ENCODE measurements around the gene TMEM50B.
"Not testable (repeated sequence)": the region's sequence is repeated elsewhere in the genome, so short reads cannot be mapped to it uniquely, and the experiment has no call there.

TMEM50B gene

DNA sequence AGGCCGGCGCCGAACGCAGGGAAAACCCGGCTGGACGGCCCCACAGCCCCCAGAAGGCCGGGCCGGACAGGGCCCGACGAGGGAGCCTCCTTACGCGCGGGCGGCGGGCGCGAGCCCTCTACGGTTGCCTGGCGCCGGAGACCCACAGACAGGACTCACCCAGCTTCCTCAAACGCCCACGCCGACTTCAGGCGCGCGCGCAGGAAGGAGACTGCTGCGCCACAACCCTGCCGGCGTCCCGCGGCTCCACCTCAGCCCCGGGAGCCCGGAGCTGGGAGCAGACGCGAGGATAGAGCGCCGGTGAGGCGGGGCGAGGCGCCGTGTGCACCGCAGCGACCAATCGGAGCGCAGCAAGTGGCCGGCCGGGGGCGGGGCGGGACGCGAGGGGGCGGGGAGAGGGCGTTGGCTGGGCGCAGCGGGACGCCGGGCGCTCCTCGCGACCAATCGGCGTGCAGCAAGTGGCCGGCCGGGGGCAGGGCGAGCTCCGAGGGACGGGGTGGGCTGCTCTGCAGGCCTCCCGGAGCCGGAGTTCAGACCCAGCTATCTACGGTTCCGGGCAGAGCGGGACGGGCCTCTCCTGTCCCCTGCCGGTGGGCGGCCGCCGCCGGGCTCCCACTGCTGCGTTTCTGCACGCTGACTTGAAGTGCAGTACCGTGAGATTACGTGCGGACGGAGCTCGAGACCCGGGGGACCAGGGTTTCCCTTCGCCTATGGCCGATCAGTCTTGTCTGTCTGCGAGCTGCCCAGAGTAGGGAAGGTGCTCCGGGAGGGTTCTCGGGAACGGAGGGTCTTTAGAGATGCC is at the start of gene TMEM50B:
Gene TMEM50B, minus strand, starts transcription at position 296 of the 802 bp plus-strand sequence. CDS start 11,089 bp downstream, outside the sequence.
- DNase-seq: peak; percentile 92 to 96 (median 95)

DNA sequence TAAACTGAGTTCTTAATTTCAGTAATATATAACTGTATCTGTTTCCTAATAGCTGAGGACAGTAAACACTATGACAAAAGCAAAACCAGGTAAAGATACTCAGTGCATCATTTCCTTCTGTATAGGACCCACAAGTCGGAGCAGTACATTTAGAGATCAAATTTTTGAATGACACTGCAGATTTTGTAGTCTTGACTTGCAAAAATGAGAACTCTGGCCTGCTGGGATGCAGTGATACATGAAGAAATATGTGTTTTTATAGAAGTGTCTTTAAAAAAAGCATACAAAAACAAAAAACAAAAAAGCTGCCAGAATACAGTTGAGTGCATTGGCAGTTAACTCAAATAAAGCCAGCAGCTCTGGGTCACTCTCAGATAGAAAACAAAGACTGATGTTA is 43.2 kb upstream of the TMEM50B start:
- DNase-seq: no peak

DNA sequence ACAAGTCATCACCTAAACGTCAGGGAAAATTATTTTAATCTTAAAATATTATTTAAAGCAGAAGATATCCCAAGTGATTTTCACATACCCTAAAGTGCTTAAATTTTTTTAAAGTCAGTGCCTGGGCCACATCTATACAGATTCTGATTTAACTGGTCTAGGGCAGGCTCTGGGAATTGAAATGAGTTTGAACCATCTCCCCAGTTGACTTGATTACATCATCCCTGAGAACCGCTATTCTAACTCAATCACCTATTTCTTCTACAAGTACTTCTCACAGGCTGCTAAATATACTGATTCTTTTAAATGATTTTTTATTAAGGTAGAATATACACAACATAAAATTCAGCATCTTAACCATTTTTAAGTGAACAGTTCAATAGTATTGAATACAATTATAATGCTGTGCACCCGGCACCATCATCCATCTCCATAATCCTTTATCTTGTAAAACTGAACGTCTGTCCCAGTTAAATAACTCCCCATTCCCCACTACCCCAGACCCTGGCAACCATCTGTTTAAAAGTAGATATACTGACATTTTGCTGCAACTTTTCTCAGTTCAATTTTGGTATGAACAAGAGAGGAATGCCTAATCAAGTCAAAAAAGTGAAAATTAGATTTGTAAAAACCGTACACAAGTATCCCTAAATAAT is 42.7 kb upstream of the TMEM50B start:
- no peak for DNase-seq

DNA sequence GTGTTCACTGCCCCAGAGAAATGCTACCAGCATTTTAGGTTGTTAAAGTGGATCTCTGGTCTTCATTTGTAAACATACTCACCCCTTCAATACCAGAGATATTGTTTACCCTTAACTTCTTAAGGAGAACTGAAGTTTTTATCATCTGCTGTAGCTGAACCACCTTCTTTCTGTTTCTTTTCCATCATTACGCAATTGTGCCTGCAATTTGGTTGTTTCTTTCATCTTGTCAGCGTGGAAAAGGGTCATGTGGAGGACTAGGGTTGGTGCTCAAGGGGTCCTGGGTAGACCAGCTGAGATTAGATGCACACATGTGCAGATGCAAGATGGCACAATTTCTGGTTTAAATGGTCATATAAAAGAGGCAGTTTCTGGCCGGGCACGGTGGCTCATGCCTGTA is 39.1 kb upstream of the TMEM50B start:
- DNase-seq: no peak

DNA sequence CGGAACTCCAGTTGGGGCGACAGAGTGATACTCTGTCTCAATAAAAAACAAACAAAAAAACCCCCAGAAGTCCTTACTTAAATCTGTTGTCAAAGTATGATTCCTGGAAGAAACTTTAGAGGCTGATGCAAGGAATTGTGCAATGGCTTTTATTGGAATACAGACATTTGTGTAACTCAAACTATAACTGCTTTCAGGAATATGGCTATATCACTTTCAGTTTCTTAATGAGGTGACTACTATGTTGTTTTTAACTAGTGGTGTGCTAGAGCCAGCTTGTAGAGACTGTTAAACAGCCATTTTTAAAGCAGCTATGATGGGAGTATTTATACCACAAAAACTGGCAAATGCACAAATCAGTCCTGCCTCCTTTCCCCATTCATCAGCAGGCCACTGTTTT is 34.5 kb upstream of the TMEM50B start:
- no peak for DNase-seq

DNA sequence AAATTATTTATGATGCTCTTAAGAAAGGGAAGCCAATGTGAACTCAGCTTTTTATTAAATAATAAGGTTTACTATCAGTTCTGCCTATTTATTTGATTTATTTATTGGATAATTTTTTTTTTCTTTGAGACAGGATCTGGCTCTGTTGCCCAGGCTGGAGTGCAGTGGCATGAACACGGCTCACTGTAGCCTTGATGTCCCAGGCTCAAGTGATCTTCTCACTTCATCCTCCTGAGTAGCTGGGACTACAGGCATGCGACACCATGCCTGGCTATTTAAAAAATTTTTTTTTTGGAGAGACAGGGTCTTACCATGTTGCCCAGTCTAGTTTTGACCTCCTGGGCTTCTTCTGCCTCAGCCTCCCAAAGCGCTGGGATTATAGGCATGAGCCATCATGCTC is 32.7 kb upstream of the TMEM50B start:
- DNase-seq: no peak

DNA sequence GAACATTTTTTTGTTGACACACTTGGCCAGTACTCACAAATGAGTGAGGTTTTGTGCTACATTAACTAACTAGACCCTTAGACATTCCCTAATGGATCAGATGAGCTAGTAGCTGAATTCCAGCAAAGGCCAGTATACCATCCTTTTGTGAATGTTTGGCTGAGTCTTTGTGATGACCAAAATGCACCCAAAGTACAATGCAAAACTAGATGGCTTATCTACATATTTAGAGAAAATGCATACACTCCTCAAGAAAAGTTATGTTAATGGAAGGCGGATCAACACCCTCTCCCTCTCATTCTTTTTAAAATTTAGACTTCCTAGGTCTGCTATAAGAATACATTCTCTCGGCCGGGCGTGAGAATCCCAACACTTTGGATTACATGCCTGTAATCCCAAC is 31.9 kb upstream of the TMEM50B start:
- DNase-seq: no peak

DNA sequence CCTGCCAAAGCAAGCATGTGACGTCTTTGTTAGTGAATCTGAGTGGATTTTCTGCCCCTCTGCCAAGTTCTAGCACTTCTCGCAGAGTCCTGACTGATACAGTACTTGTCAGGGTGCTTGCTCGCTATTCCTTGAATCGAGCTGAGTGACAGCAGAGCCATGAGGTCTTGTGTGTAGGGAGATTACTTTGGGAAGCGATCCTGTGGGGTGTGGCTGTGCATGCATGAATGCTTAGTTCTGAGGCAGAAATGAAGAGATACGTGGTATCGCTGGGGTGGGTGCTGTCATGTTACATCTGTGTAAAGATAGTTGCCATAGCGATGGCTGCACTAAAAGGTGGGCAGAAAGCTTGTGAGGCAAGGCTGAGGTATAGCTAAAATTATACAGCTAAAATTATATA is 31.1 kb upstream of the TMEM50B start:
- DNase-seq: no peak

DNA sequence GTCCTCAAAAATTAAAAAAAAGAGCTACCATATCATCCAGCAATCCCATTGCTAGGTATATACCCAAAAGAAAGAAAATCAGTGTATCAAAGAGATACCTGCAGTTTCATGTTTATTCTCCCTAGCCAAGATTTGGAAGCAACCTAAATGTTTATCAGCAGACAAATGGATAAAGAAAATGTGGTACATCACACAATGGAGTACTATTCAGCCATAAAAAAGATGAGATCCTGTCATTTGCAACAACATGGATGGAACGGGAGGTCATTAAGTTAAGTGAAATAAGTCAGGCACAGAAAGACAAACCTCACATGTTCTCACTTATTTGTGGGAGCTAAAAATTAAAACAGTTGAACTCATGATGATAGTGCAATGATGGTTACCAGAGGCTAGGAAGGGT is 27.2 kb upstream of the TMEM50B start:
- not testable (repeated sequence) for DNase-seq

DNA sequence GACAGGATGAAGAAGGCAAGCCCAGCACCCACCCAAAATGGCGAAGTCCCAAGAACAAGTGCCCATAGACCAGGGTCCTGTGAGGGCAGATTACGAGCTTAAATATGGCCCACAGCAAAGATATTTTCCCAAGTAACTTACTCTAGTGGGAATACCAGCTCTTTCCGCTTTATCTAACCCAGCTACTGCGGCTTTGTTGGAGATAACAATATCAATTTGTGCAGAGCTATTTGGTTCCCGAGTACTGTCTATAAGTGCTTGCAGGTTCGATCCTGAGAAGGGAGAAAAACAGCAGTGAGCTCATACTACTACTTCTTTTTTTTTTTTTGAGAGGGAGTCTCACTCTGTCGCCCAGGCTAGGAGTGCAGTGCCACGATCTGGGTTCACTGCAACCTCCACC is 26.1 kb upstream of the TMEM50B start:
- DNase-seq: no peak

DNA sequence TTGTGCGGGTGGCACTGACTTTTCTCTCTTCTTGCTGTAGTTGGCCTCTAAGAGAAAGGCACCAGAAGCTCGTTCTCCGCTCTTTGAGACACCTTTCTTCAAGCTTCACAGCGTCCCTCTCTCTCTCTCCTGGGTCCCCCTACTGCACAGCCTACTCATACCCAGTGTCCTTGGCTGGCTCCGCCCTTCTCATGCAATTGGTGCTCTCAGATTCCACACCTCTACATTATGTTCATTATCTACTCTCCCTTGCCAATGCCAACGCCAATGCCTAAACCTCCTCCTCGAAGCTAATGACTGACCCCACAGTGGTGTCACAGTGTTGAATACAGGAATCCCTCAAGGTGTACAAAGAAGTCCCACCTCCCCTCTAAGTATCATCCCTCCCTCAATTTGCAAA is 16.6 kb upstream of the TMEM50B start:
- DNase-seq: no peak

DNA sequence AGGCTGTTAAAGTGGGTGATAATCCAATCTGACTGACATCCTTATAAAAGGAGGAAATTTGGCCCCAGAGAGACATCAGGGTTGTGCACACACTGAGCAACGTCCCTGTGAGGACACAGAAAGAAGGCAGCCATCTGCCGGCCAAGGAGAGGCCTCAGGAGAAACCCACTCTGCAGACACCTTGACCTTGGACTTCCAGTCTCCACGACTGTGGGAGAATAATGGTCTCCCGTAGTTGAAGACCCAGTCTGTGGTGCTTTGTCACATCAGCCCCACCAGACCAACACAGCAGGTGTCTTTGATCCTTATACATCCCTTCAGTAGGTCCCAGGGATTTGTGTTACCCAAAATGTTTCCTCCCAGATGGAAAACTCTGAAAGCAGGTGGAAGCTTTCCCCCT is 16.0 kb upstream of the TMEM50B start:
- no peak for DNase-seq

DNA sequence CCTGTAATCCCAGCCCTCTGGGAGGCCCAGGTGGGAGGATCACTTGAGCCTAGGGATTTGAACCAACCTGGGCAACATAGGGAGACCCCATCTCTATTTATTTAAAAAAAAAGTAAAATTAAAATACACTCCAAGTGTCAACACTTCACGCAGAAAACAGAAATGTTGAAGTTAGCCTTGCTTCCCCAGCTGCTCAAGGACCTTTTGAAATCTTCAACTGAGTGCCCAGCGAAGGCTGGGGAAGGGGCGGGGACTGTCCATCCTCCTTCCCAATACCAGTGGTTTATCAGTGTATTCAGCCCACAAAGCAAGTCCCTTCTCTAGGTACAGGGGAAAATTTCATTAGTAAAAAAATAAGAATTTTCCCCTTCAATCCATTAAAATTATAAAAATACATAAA is 14.0 kb upstream of the TMEM50B start:
- no peak for DNase-seq

DNA sequence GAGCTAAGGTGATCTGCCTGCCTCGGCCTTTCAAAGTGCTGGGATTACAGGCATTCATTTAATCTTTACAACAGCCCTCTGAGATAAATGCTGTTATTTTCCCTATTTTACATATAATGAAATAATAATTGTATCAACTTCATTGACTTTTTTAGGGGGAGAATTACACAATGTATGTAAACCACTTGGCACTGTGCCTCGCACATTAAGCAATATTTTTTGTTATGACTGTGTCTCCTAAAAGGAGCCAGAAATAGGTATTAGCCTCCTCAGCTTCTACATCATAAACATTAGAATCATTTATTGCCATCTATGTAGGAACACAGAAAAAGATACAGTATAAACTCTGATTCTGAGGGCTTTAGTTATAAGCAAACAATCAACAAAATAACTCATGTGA is 12.8 kb upstream of the TMEM50B start:
- no peak for DNase-seq

DNA sequence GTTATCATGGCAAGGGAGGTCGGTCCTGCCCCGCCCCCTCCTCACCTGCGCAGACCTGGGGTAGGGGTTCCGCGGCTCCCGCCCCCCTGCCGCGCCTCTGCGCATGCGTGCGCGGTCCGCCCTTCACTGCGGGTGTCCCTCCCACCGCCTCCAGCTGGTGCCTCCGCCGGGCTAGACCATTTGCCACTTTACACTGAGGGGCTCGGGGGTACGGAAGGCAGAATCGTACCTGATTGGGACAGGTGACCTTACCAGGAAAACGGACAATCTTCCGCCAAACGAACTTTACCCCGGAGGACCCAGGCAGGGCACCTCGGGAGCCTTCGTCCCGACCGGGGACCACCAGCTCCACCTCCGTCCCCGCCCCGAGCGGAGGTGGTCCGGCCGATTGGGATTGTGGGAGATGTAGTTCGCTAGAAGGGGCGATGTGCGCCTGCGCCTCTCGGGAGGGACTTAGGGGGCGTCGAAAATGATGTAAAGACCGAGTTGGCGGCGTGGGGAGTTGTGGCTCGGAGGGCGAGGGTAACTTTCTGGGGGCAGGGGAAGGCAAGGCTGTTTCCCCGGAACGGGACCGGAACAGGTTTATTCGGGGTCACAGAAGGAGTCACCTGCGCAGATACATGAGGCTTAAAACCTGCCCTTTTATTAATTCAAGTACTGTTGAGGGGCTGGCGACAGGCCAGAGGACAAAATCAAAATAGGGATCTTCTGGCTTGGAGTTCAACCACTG is 11.8 kb upstream of the TMEM50B start, which contains the start of gene DNAJC28:
Gene DNAJC28, minus strand, starts transcription at position 344 of the 730 bp plus-strand sequence. CDS start 2,323 bp downstream, outside the sequence.
- DNase-seq: peak; percentile 82 to 91 (median 86)

DNA sequence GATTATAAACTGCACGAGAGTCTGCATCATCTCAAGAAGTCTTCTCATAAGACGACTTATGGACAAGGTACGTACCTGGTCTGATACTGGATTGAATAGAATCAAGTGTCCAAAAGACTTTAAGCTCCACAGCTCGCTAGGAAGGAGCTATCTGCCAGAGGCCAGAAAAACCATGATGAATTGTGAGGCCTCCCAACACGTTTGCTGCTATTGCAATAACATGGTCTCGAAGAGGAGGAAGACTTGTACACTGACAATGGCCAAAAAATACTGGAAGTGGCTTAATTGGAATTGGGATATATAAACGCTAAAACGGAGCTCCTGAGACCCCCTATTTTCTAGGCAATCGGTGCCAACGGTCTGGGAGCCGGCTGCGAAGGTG is 11.2 kb upstream of the TMEM50B start:
- DNase-seq: no peak

DNA sequence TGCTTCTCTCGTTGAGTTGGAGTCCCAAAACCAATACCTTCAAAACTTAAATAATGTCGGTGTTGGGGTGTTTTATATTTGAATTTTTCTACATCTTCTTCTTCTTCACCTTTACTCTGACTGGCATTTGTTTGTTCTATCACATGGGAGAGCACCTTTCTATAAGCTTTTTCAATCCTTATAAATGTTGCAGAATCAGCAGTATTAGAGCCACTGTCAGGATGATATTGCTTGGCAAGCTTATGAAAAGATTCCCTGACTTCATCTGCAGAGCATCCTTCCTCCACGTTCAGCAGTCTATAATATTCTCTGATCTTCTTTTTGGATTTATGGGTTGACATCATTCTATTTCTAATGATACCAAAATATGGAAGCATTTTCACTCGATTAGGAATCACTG is 9.2 kb upstream of the TMEM50B start:
- DNase-seq: no peak

DNA sequence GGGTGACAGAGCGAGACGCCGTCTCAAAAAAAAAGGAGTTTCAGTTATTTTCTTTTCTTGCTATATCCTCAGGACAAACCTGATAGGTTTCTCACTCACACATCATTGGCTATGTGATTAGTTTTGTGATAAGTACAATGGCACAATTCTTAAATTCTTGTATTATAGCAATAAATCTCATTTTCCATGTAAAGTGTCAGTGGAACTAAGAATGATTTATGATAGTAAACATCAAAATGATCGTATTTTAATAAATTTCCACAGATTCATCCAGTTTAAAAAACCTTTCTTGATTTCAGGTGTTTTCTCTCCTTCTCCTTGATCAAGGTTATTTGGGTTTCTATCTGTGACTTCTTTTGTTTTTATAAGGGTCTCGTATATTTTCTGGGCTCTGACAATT is 8.2 kb upstream of the TMEM50B start:
- no peak for DNase-seq

DNA sequence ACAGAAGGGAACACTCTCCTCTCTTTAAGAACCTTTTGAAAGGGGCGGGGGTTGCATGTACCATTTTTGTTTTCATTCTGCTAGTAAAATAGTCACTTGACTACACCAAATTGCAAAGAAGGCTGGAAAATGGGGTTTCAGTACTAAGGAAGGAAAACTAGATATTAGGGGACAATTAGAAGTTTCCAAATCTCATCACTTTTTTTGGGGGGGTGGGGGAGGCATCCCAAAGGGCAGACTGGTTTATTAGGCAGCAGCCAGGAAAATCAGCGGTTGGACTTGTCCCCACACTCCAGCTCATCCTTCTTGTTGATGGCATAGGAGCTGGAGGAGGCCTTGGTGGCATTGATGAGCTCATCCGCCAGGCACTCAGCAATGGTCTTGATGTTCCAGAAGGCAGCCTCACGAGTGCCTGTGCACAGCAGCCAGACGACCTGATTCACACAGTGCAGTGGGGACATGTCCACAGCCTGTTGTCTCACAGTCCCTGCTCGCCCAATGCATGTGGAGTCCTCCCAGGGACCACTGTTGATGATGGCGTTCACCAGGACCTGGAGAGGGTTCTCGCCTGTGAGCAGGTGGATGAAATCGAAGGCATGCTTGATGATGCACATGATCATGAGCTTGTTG is 1.7 kb upstream of the TMEM50B start:
- DNase-seq: no peak

DNA sequence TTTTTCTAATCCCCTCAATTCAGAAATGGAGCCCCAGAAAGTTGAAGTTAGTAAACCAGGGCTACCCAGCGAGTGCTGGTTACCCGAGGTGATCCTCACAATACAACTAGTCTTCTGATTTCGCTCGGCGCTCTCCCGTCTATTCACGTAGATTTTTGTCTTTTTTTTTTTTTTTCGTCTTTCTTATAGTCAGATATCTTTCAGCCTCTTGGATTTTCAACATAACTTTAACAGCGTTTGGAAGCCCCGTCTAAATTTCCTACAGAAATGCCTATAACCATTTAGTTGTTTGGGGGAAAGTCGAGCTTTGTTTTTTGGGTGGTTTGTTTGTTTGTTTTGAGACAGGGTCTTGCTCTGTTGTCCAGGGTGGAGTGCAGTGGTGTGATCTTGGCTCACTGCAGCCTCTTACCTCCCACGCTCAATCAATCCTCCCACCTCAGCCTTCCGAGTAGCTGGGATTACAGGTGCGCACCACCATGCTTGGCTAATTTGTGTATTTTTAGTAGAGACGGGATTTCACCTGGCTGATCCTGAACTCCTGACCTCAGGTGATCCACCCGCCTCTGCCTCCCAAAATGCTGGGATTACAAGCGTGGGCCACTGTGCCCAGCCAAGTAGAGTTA is 818 bp upstream of the TMEM50B start:
- DNase-seq: no peak

DNA sequence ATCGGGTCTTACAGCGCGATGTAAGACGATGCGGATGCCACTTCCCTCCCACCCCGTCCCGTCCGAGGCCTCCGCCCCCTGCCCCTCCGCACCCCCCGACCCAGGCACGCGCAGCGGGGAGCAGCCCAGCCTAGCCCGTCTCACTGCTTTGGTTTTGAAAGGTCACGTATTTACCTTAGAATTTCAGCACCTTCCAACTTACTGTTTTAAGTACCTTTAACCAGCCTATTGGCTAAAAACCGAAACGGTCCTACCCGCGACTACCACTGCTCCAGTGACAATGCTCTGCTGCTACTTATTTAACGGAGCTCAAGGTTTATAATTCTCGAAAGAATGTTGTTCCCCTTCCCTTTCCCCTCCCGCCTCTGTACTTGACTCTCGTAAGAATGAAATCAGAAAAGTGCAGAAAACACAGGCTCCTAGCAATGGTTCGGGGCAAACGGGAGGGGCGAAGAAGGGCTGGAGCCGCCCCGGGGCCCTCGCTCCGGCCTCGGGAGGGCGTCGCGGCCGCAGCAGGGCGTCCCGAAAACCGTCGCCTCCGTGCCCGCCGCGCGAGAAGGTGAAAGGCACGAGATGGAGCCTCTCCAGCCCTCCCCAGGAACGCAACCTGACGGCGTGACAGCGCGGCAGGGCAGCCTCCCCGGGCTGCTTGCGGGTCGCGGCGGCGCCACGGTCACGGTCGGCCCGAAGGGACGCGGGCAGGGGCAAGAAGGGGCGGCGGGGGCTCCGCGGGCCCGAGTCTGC is 667 bp downstream of the TMEM50B start:
- peak; percentile 16 to 46 (median 30) for DNase-seq

DNA sequence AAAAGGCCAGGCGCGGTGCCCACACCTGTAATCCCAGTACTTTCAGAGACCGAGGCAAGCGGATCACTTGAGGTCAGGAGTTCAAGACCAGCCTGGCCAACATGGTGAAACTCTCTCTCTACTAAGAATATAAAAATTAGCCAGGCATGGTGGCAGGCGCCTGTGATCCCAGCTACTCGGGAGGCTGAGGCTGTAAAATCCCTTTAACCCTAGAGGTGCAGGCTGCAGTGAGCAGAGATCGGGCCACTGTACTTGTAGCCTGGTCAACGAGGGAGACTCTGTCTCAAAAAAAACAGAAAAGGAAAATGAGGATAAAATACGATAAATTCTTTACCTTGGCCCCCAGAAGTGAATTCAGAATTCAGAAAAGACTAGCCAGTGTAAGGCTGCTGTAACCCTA is 1.6 kb downstream of the TMEM50B start:
- no peak for DNase-seq
